CD4-positive, CD25-positive, alpha-beta regulatory T cell (primary cell): Measurements from ENCODE around the gene ROBO2. TPM values are rescaled to one million over a fixed set of nuclear protein-coding genes. Genes with fewer than 3 reads are reported as not detected.
A peak's percentile ranks its signal among the peaks of the same experiment; 100 is the strongest.

ENCODE experiments used
- ATAC-seq, 2 donors: fragments of 150-1000 bp; cut with Tn5 transposase; one replicate each; pipeline ENCODE4 v1.10.0; 2021; ENCODE audit warnings: low read depth in 2 of 2, moderate number of reproducible peaks in 2 of 2, moderate library complexity in 1 of 2
- DNase-seq, 3 donors: peaks; one replicate each; pipeline versions ENCODE4 v3.0.0 to v3.0.0-alpha.2; 2012 to 2022; ENCODE audit warnings: mixed read lengths in 1 of 3
- H3K27ac ChIP-seq: one replicate; pipeline ENCODE4 v1.7.0; 2013; ENCODE audit warnings: mild to moderate bottlenecking, low read length; ENCODE audit not compliant: insufficient read depth, poor library complexity, severe bottlenecking
- H3K27me3 ChIP-seq: one replicate; pipeline ENCODE4 v1.7.0; 2013; ENCODE audit warnings: low read length; ENCODE audit not compliant: control insufficient read depth, insufficient read depth
- H3K36me3 ChIP-seq: one replicate; pipeline ENCODE4 v1.7.0; 2013; ENCODE audit warnings: mild to moderate bottlenecking, low read length, moderate library complexity; ENCODE audit not compliant: control insufficient read depth, insufficient read depth
- H3K4me1 ChIP-seq: 2 replicates; pipeline ENCODE4 v1.7.0; 2013; ENCODE audit warnings: mild to moderate bottlenecking, low read length; ENCODE audit not compliant: insufficient read depth, control insufficient read depth, poor library complexity, severe bottlenecking
- H3K4me3 ChIP-seq: one replicate; pipeline ENCODE4 v1.7.0; 2013; ENCODE audit warnings: low read depth, mild to moderate bottlenecking, low read length, moderate library complexity
- H3K9me3 ChIP-seq, 2 experiments: 1 replicate in 1 of 2; 2 replicates in 1 of 2; pipeline ENCODE4 v1.7.0; 2013; ENCODE audit warnings: low read length in 2 of 2, mild to moderate bottlenecking in 1 of 2, moderate library complexity in 1 of 2; ENCODE audit not compliant: control insufficient read depth in 2 of 2
- H3K27ac Mint-ChIP-seq, 3 donors: one replicate each; pipeline ENCODE4 v1.8.0; 2020 to 2022; ENCODE audit warnings: mild to moderate bottlenecking in 3 of 3, mixed read lengths in 3 of 3, moderate library complexity in 2 of 3
- H3K27me3 Mint-ChIP-seq: one replicate; pipeline ENCODE4 v1.8.0; 2022; ENCODE audit warnings: mild to moderate bottlenecking, mixed read lengths
- H3K36me3 Mint-ChIP-seq: one replicate; pipeline ENCODE4 v1.8.0; 2020; ENCODE audit warnings: mixed read lengths
- H3K4me1 Mint-ChIP-seq, 4 donors: one replicate each; pipeline ENCODE4 v1.8.0; 2020 to 2022; ENCODE audit warnings: mixed read lengths in 4 of 4, mild to moderate bottlenecking in 1 of 4
- H3K4me3 Mint-ChIP-seq, 4 donors: one replicate each; pipeline ENCODE4 v1.8.0; 2020 to 2022; ENCODE audit warnings: mild to moderate bottlenecking in 4 of 4, mixed read lengths in 4 of 4, moderate library complexity in 3 of 4
- H3K9me3 Mint-ChIP-seq, 7 donors: one replicate each; pipeline ENCODE4 v1.8.0; 2020 to 2022; ENCODE audit warnings: mixed read lengths in 7 of 7, mild to moderate bottlenecking in 3 of 7, moderate library complexity in 2 of 7
- polyA plus RNA-seq, 4 donors: library from polyadenylated mRNA; unstranded; fragments of 300-500 nt; fragmentation: Illumina TruSeq; gene quantifications; one replicate each; pipeline ENCODE4 v1.2.3, GENCODE V29; 2021
- total RNA-seq: library from RNA; stranded (reverse); gene quantifications from one replicate; pipeline ENCODE4 v1.2.3, GENCODE V29; 2022

ROBO2 gene
- total and polyA plus RNA-seq, 5 donors from 2014 or later: not detected

- Mint-ChIP-seq H3K36me3 (no peaks in the 10 kb centered on the region), H3K4me3 (no peak overlapping the region), H3K9me3 (peaks cover under 1 to 28% (median 5%) of the 10 kb centered on the region in 7 donors), H3K27me3 (no peaks in the 10 kb centered on the region), H3K4me1 (no peaks in the 10 kb centered on the region), H3K27ac (no peak overlapping the region)
- Histone ChIP-seq H3K9me3 (peaks cover 2 to 10% of the 10 kb centered on the region in 2 experiments), H3K27me3 (no peaks in the 10 kb centered on the region), H3K4me1 (no peaks in the 10 kb centered on the region), H3K36me3 (no peaks in the 10 kb centered on the region), H3K27ac (no peak overlapping the region), H3K4me3 (no peak overlapping the region)
- ATAC-seq (no peak), DNase-seq (no peak)
These were observed 13.9 kb downstream of the ROBO2 start for GRCh38 chr3:77053795-77054194.

- DNase-seq (no peak), ATAC-seq (no peak)
- no peak overlapping the region for H3K27ac ChIP-seq
- Mint-ChIP-seq H3K27ac (no peak overlapping the region), H3K9me3 (peaks cover 3 to 44% (median 6%) of the 10 kb centered on the region in 7 donors), H3K27me3 (no peaks in the 10 kb centered on the region), H3K36me3 (no peaks in the 10 kb centered on the region), H3K4me1 (no peaks in the 10 kb centered on the region), H3K4me3 (no peak overlapping the region)
- H3K4me3 ChIP-seq: no peak overlapping the region
- no peaks in the 10 kb centered on the region for H3K4me1 ChIP-seq
- peaks cover 2 to 4% of the 10 kb centered on the region in 2 experiments for H3K9me3 ChIP-seq
- no peaks in the 10 kb centered on the region for H3K36me3 ChIP-seq
- no peaks in the 10 kb centered on the region for H3K27me3 ChIP-seq
These were observed 16.0 kb downstream of the ROBO2 start for GRCh38 chr3:77055841-77056341.

- no peaks in the 10 kb centered on the region for H3K27me3 ChIP-seq
- peaks cover 2 to 10% of the 10 kb centered on the region in 2 experiments for H3K9me3 ChIP-seq
- no peak for DNase-seq
- Mint-ChIP-seq H3K27me3 (no peaks in the 10 kb centered on the region), H3K36me3 (no peaks in the 10 kb centered on the region), H3K4me1 (no peaks in the 10 kb centered on the region), H3K27ac (no peak overlapping the region), H3K9me3 (peaks cover 3 to 42% (median 9%) of the 10 kb centered on the region in 7 donors), H3K4me3 (no peak overlapping the region)
- no peaks in the 10 kb centered on the region for H3K4me1 ChIP-seq
- no peaks in the 10 kb centered on the region for H3K36me3 ChIP-seq
- no peak overlapping the region for H3K27ac ChIP-seq
- no peak for ATAC-seq
- no peak overlapping the region for H3K4me3 ChIP-seq
These were observed 19.5 kb downstream of the ROBO2 start for GRCh38 chr3:77059354-77059753.

- no peaks in the 10 kb centered on the region for H3K27me3 ChIP-seq
- H3K36me3 Mint-ChIP-seq: no peaks in the 10 kb centered on the region
- H3K27me3 Mint-ChIP-seq: no peaks in the 10 kb centered on the region
- peaks cover 2 to 31% (median 5%) of the 10 kb centered on the region in 7 donors for H3K9me3 Mint-ChIP-seq
- H3K27ac ChIP-seq: no peak overlapping the region
- DNase-seq (no peak), ATAC-seq (no peak)
- H3K9me3 ChIP-seq: peaks cover 2 to 6% of the 10 kb centered on the region in 2 experiments
- no peaks in the 10 kb centered on the region for H3K4me1 ChIP-seq
- H3K27ac Mint-ChIP-seq: no peak overlapping the region
- H3K4me3 Mint-ChIP-seq: peak overlapping the region in 1 of 4 donors; percentile 16
- H3K4me1 Mint-ChIP-seq: no peaks in the 10 kb centered on the region
- no peak overlapping the region for H3K4me3 ChIP-seq
- H3K36me3 ChIP-seq: no peaks in the 10 kb centered on the region
These were observed 23.5 kb downstream of the ROBO2 start for GRCh38 chr3:77063423-77063822.

GRCh38 chr3:77065750-77066149 lies 25.9 kb downstream of the ROBO2 start:
- H3K27ac ChIP-seq: no peak overlapping the region
- no peaks in the 10 kb centered on the region for H3K27me3 Mint-ChIP-seq
- H3K4me3 ChIP-seq: no peak overlapping the region
- no peak overlapping the region for H3K27ac Mint-ChIP-seq
- DNase-seq (no peak), ATAC-seq (no peak)
- no peak overlapping the region for H3K4me3 Mint-ChIP-seq
- peaks cover 3 to 14% (median 6%) of the 10 kb centered on the region in 7 donors for H3K9me3 Mint-ChIP-seq
- no peaks in the 10 kb centered on the region for H3K27me3 ChIP-seq
- H3K36me3 Mint-ChIP-seq: no peaks in the 10 kb centered on the region
- H3K4me1 ChIP-seq: no peaks in the 10 kb centered on the region
- no peaks in the 10 kb centered on the region for H3K4me1 Mint-ChIP-seq
- no peaks in the 10 kb centered on the region for H3K36me3 ChIP-seq
- peaks cover 2 to 6% of the 10 kb centered on the region in 2 experiments for H3K9me3 ChIP-seq

- peaks cover 2 to 14% of the 10 kb centered on the region in 2 experiments for H3K9me3 ChIP-seq
- no peak overlapping the region for H3K27ac ChIP-seq
- no peak for ATAC-seq
- H3K36me3 ChIP-seq: no peaks in the 10 kb centered on the region
- no peaks in the 10 kb centered on the region for H3K36me3 Mint-ChIP-seq
- H3K4me3 ChIP-seq: no peak overlapping the region
- DNase-seq: no peak
- H3K27me3 ChIP-seq: no peaks in the 10 kb centered on the region
- H3K4me1 Mint-ChIP-seq: no peaks in the 10 kb centered on the region
- H3K4me3 Mint-ChIP-seq: no peak overlapping the region
- no peaks in the 10 kb centered on the region for H3K27me3 Mint-ChIP-seq
- H3K9me3 Mint-ChIP-seq: peaks cover 3 to 16% (median 6%) of the 10 kb centered on the region in 7 donors
- no peaks in the 10 kb centered on the region for H3K4me1 ChIP-seq
- H3K27ac Mint-ChIP-seq: no peak overlapping the region
These were observed 26.9 kb downstream of the ROBO2 start for GRCh38 chr3:77066829-77067228.

- ATAC-seq: no peak
- H3K27me3 Mint-ChIP-seq: no peaks in the 10 kb centered on the region
These were observed 28.9 kb downstream of the ROBO2 start for GRCh38 chr3:77068808-77069207.

GRCh38 chr3:77071364-77071763 lies 31.5 kb downstream of the ROBO2 start:
- no peaks in the 10 kb centered on the region for H3K4me1 ChIP-seq
- H3K27me3 ChIP-seq: no peaks in the 10 kb centered on the region
- H3K9me3 Mint-ChIP-seq: peaks cover 1 to 9% (median 5%) of the 10 kb centered on the region in 7 donors
- DNase-seq (no peak), ATAC-seq (no peak)
- no peaks in the 10 kb centered on the region for H3K36me3 ChIP-seq
- H3K4me3 Mint-ChIP-seq: no peak overlapping the region
- H3K36me3 Mint-ChIP-seq: no peaks in the 10 kb centered on the region
- no peak overlapping the region for H3K4me3 ChIP-seq
- H3K9me3 ChIP-seq: peaks cover 0 to 16% of the 10 kb centered on the region in 2 experiments
- H3K27me3 Mint-ChIP-seq: no peaks in the 10 kb centered on the region
- H3K4me1 Mint-ChIP-seq: no peaks in the 10 kb centered on the region
- H3K27ac Mint-ChIP-seq: no peak overlapping the region
- no peak overlapping the region for H3K27ac ChIP-seq

More at GRCh38 chr3:77068808-77069207, 28.9 kb downstream of the ROBO2 start:
- Histone ChIP-seq H3K4me1 (no peaks in the 10 kb centered on the region), H3K27me3 (no peaks in the 10 kb centered on the region), H3K27ac (no peak overlapping the region), H3K9me3 (peaks cover 0 to 15% of the 10 kb centered on the region in 2 experiments), H3K4me3 (no peak overlapping the region), H3K36me3 (no peaks in the 10 kb centered on the region)
- no peak overlapping the region for H3K27ac Mint-ChIP-seq
- no peak overlapping the region for H3K4me3 Mint-ChIP-seq
- H3K9me3 Mint-ChIP-seq: peaks cover 1 to 9% (median 6%) of the 10 kb centered on the region in 7 donors
- no peaks in the 10 kb centered on the region for H3K36me3 Mint-ChIP-seq
- no peaks in the 10 kb centered on the region for H3K4me1 Mint-ChIP-seq
- no peak for DNase-seq
